SK-N-SH (cell line): ENCODE results near the gene PLEKHM3. TPM values are rescaled to one million over a fixed set of nuclear protein-coding genes. Genes with fewer than 3 reads are reported as not detected.
A peak's percentile ranks its signal among the peaks of the same experiment; 100 is the strongest.

Experiments
- CTCF ChIA-PET: fragments of 300-600, 350-600 bp; formaldehyde crosslinking; extraction: SDS; loops from one replicate; lab custom pipeline; 2021; lab: Yijun Ruan, JAX
- POLR2A ChIA-PET: fragments of 350-600 bp; sonication (Branson Sonifier 250); formaldehyde crosslinking; extraction: SDS; loops from one replicate; lab custom pipeline; 2020; ENCODE audit warnings: antibody characterized with exemption, inconsistent platforms; lab: Yijun Ruan, JAX
- DNase-seq: peaks from one replicate; pipeline ENCODE4 v3.0.0; 2012
- H2AFZ ChIP-seq: fragments of 200-600 bp; sonication (generic); 2 replicates; pipeline ENCODE4 v1.8.1; 2016; ENCODE audit warnings: antibody characterized with exemption, mild to moderate bottlenecking, low read depth
- H3F3A ChIP-seq: fragments of 200-600 bp; sonication (generic); replicated peaks from 2 replicates; pipeline ENCODE3; 2016; ENCODE audit warnings: antibody characterized with exemption, mild to moderate bottlenecking; ENCODE audit not compliant: insufficient read depth
- H3K27ac ChIP-seq, 2 experiments: fragments of 200-500 bp in 1 of 2; fragments of 200-600 bp in 1 of 2; sonication (Bioruptor generic) in 1 of 2; sonication (generic), shearing (Covaris generic) in 1 of 2; 2 replicates each; pipeline versions ENCODE4 v1.5.1 to v1.6.1; 2014 to 2016; ENCODE audit warnings: low read depth in 2 of 2, inconsistent platforms in 1 of 2, low read length in 1 of 2, mild to moderate bottlenecking in 1 of 2, mixed read lengths in 1 of 2
- H3K27me3 ChIP-seq: fragments of 200-600 bp; sonication (generic), shearing (Covaris generic); 2 replicates; pipeline ENCODE4 v1.6.1; 2016; ENCODE audit warnings: mixed run types; ENCODE audit not compliant: insufficient read depth
- H3K36me3 ChIP-seq, 2 experiments: fragments of 200-500 bp in 1 of 2; fragments of 200-600 bp in 1 of 2; sonication (Bioruptor generic) in 1 of 2; sonication (generic) in 1 of 2; replicated peaks in 1 of 2; 2 replicates each; pipeline versions ENCODE3 to v1.5.1; 2014 to 2016; ENCODE audit warnings: low read length in 1 of 2, mild to moderate bottlenecking in 1 of 2; ENCODE audit not compliant: insufficient read depth in 2 of 2, control insufficient read depth in 1 of 2
- H3K4me1 ChIP-seq, 2 experiments: fragments of 200-500 bp in 1 of 2; fragments of 200-600 bp in 1 of 2; sonication (Bioruptor generic) in 1 of 2; sonication (generic), shearing (Covaris generic) in 1 of 2; 2 replicates each; pipeline versions ENCODE4 v1.5.1 to v1.6.1; 2014 to 2016; ENCODE audit warnings: low read depth in 1 of 2, low read length in 1 of 2, mixed run types in 1 of 2; ENCODE audit not compliant: insufficient read depth in 2 of 2, control insufficient read depth in 1 of 2
- H3K4me2 ChIP-seq: fragments of 200-600 bp; sonication (generic), shearing (Covaris generic); 2 replicates; pipeline ENCODE4 v1.6.1; 2017; ENCODE audit warnings: mixed run types
- H3K4me3 ChIP-seq, 2 experiments: fragments of 200-500 bp in 1 of 2; fragments of 200-600 bp in 1 of 2; sonication (Bioruptor generic) in 1 of 2; sonication (generic), shearing (Covaris generic) in 1 of 2; 2 replicates each; pipeline versions ENCODE4 v1.5.1 to v1.8.1; 2014 to 2016; ENCODE audit warnings: low read depth in 2 of 2, inconsistent platforms in 1 of 2, low read length in 1 of 2, mild to moderate bottlenecking in 1 of 2, mixed read lengths in 1 of 2, moderate library complexity in 1 of 2
- H3K79me2 ChIP-seq: fragments of 200-600 bp; sonication (generic); 2 replicates; pipeline ENCODE4 v1.8.1; 2017; ENCODE audit warnings: mild to moderate bottlenecking; ENCODE audit not compliant: insufficient read depth
- H3K9ac ChIP-seq: fragments of 200-600 bp; sonication (generic); 2 replicates; pipeline ENCODE4 v1.6.1; 2017; ENCODE audit warnings: mixed run types
- H3K9me2 ChIP-seq: fragments of 200-600 bp; sonication (generic); 2 replicates; pipeline ENCODE4 v1.6.1; 2017; ENCODE audit warnings: mixed run types
- H3K9me3 ChIP-seq: fragments of 200-600 bp; sonication (generic); 2 replicates; pipeline ENCODE4 v1.6.1; 2017; ENCODE audit warnings: mixed run types, mild to moderate bottlenecking, moderate library complexity
- H4K20me1 ChIP-seq: fragments of 200-600 bp; sonication (generic); 2 replicates; pipeline ENCODE4 v1.6.1; 2017; ENCODE audit warnings: mild to moderate bottlenecking, mixed run types; ENCODE audit not compliant: insufficient read depth
- EZH2phosphoT487 ChIP-seq: fragments of 200-600 bp; sonication (generic); IDR thresholded peaks from 2 replicates; pipeline ENCODE4 v1.6.1; 2017; ENCODE audit warnings: low read depth, mixed run types, mild to moderate bottlenecking, antibody characterized with exemption, moderate library complexity, borderline replicate concordance
- FOXJ3 ChIP-seq: sonication (generic); formaldehyde crosslinking; IDR thresholded peaks from 2 replicates; pipeline ENCODE4 v1.5.1; 2020; ENCODE audit warnings: mild to moderate bottlenecking, missing genetic modification reagents
- GATA2 ChIP-seq: sonication (generic); formaldehyde crosslinking; IDR thresholded peaks from 2 replicates; pipeline ENCODE4 v1.5.0; 2020; ENCODE audit warnings: mild to moderate bottlenecking, missing genetic modification reagents
- JUND ChIP-seq: IDR thresholded peaks from 2 replicates; pipeline ENCODE4 v1.4.0; 2012
- MEF2A ChIP-seq: IDR thresholded peaks from 2 replicates; pipeline ENCODE4 v1.4.0; 2012; ENCODE audit warnings: low read depth, borderline replicate concordance
- MXI1 ChIP-seq: IDR thresholded peaks from 2 replicates; pipeline ENCODE4 v1.6.1; 2012; ENCODE audit warnings: mild to moderate bottlenecking, low read depth, low read length, improper control_type of control experiment
- NFIC ChIP-seq: IDR thresholded peaks from 2 replicates; pipeline ENCODE4 v1.4.0; 2012; ENCODE audit warnings: borderline replicate concordance
- PBX3 ChIP-seq: IDR thresholded peaks from 2 replicates; pipeline ENCODE4; 2012
- RAD21 ChIP-seq: IDR thresholded peaks from 2 replicates; pipeline ENCODE4 v1.6.1; 2012; ENCODE audit warnings: mild to moderate bottlenecking, low read length
- REST ChIP-seq: IDR thresholded peaks from 2 replicates; pipeline ENCODE4 v1.6.1; 2012; ENCODE audit warnings: mild to moderate bottlenecking, low read depth, low read length, moderate library complexity
- TAF1 ChIP-seq: IDR thresholded peaks from 2 replicates; pipeline ENCODE4 v1.6.1; 2012; ENCODE audit warnings: low read depth, mild to moderate bottlenecking, low read length, moderate library complexity, borderline replicate concordance
- TCF12 ChIP-seq: IDR thresholded peaks from 2 replicates; pipeline ENCODE4 v1.4.0; 2012
- TEAD4 ChIP-seq: IDR thresholded peaks from 2 replicates; pipeline ENCODE4 v1.4.0; 2012; ENCODE audit warnings: mild to moderate bottlenecking, borderline replicate concordance; ENCODE audit not compliant: insufficient read depth
- USF1 ChIP-seq: IDR thresholded peaks from 2 replicates; pipeline ENCODE4 v1.4.0; 2012; ENCODE audit warnings: low read depth, borderline replicate concordance
- YY1 ChIP-seq: IDR thresholded peaks from 2 replicates; pipeline ENCODE4 v1.4.0; 2012; ENCODE audit warnings: low read depth, mild to moderate bottlenecking
- ZBTB33 ChIP-seq: IDR thresholded peaks from 2 replicates; pipeline ENCODE4 v1.4.0; 2012; ENCODE audit warnings: low read depth, borderline replicate concordance
- WGBS: methylation state at CpG from one replicate; pipeline ENCODE4 v1.1.6; 2017; ENCODE audit warnings: low lambda C conversion rate; 5-methylcytosine and 5-hydroxymethylcytosine counted together
- polyA plus RNA-seq, 3 experiments: library from polyadenylated mRNA; depleted of rRNA; stranded (reverse); fragments of >200 nt; gene quantifications; 2 replicates each; pipeline ENCODE4 v1.2.3, GENCODE V29; 2012

Gene PLEKHM3
- polyA plus RNA-seq, 1 of the 3 experiments (the other 2 are of a cell fraction) = 1.9 TPM

- TF ChIP-seq REST (no peak), TAF1 (no peak), PBX3 (no peak)
These were observed 81.0 kb downstream of the PLEKHM3 start (continued) for GRCh38 chr2:207944334-207944733.

GRCh38 chr2:207939342-207940108 is 85.8 kb downstream of the PLEKHM3 start:
- WGBS = 88% methylated on average over 8 of the region's 8 CpGs

GRCh38 chr2:207938886-207939285 is 86.4 kb downstream of the PLEKHM3 start:
- no peaks in the 10 kb centered on the region for H4K20me1 ChIP-seq
- H3K9me3 ChIP-seq = no peaks in the 10 kb centered on the region
- peaks cover 0 to 13% of the 10 kb centered on the region in 2 experiments; a peak in 3 of 4 replicates for H3K4me1 ChIP-seq
- no peak overlapping the region for H2AFZ ChIP-seq
- CTCF ChIA-PET = interaction anchor here (1.1 to 1.7 kb wide), 3 partner anchors 10 to 34 kb away, joined by 3 to 4 read pairs (median 3); no protein-coding TSS in a partner anchor
- no peak for DNase-seq
- H3K4me3 ChIP-seq = no peak overlapping the region
- H3F3A ChIP-seq = no peaks in the 10 kb centered on the region
- H3K9ac ChIP-seq = no peak overlapping the region
- H3K9me2 ChIP-seq = no peaks in the 10 kb centered on the region
- POLR2A ChIA-PET = no interaction called here
- H3K27ac ChIP-seq = peak overlapping the region in 1 of 2 experiments; percentile 54; a peak in 2 of 4 replicates
- no peak overlapping the region for H3K4me2 ChIP-seq
- H3K27me3 ChIP-seq = no peaks in the 10 kb centered on the region
- H3K79me2 ChIP-seq = no peaks in the 10 kb centered on the region
- 95% methylated on average over 4 of the region's 4 CpGs for WGBS
- H3K36me3 ChIP-seq = no peaks in the 10 kb centered on the region
- TF ChIP-seq ZBTB33 (no peak), MEF2A (no peak), YY1 (no peak), TAF1 (no peak), FOXJ3 (no peak), EZH2phosphoT487 (no peak), RAD21 (no peak), GATA2 (no peak), TEAD4 (no peak), USF1 (no peak), JUND (no peak)

More at GRCh38 chr2:207939342-207940108, 85.8 kb downstream of the PLEKHM3 start:
- DNase-seq = no peak
- H3F3A ChIP-seq = no peaks in the 10 kb centered on the region
- H4K20me1 ChIP-seq = no peaks in the 10 kb centered on the region
- H3K36me3 ChIP-seq = no peaks in the 10 kb centered on the region
- TF ChIP-seq YY1 (no peak), MXI1 (no peak), NFIC (no peak), GATA2 (0 out of 2 replicates have a peak, but pooled peaks have one; percentile 36), TCF12 (no peak)
- no peak overlapping the region for H2AFZ ChIP-seq
- no peak overlapping the region for H3K4me2 ChIP-seq
- H3K9me3 ChIP-seq = no peaks in the 10 kb centered on the region
- H3K4me3 ChIP-seq = no peak overlapping the region
- H3K9ac ChIP-seq = no peak overlapping the region
- ChIA-PET CTCF (interaction anchor here (1.1 to 1.7 kb wide), 3 partner anchors 10 to 33 kb away, joined by 3 to 4 read pairs (median 3); no protein-coding TSS in a partner anchor), POLR2A (no interaction called here)
- H3K79me2 ChIP-seq = no peaks in the 10 kb centered on the region
- no peak overlapping the region for H3K27ac ChIP-seq
- no peaks in the 10 kb centered on the region for H3K27me3 ChIP-seq
- H3K4me1 ChIP-seq = peaks cover 0 to 13% of the 10 kb centered on the region in 2 experiments; a peak in 3 of 4 replicates
- H3K9me2 ChIP-seq = no peaks in the 10 kb centered on the region
